ENCODE measurements around the gene TNRC18. TPM values are rescaled to one million over a fixed set of nuclear protein-coding genes. Genes with fewer than 3 reads are reported as not detected.

Gene TNRC18
- total RNA-seq, 5 donors from 2014 or later (not counting 1 experiment from before 2014, with no cell fraction given): 58.8 to 71.0 (median 62.6) TPM

DNA sequence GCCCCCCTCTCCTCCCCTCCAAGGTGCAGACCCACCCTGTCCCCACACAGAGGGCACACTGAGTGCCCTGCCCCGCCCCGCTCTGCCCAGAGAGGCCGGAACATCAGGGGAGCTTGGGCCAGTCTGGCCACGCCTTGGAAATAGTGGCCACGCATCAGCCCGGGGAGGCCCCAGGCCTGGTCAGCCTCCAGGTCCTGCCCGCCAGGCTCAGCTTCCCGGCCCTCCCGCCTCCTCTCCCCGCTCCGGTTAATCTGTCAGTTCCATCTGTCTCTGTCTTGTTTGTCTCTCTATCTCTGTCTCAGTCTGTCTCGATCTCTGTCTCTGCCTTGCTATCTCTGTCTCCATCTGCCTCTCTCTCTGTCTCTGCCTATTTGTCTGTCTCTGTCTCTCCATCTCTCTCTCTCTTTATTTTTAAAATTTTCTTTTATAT, 28.9 kb upstream of the TNRC18 start:
- H3K27me3 ChIP-seq (replicated peaks in 1 of 2; ENCODE audit: control insufficient read depth in 2 of 2, extremely low read depth in 1 of 2, insufficient read depth in 2 of 2, low read length in 1 of 2): peaks cover 0 to 34% of the 10 kb centered on the region in 2 experiments
- CTCF ChIA-PET: no interaction called here
- POLR2A ChIA-PET: no interaction called here
- Mint-ChIP-seq H3K27ac (no peak overlapping the region), H3K4me3 (no peak overlapping the region), H3K36me3 (no peaks in the 10 kb centered on the region), H3K27me3 (peaks cover 3 to 4% of the 10 kb centered on the region in 2 donors), H3K4me1 (peaks cover 0 to 6% (median 0%) of the 10 kb centered on the region in 3 donors), H3K9me3 (no peaks in the 10 kb centered on the region)
- no peak for DNase-seq
- H3K9me3 ChIP-seq: no peaks in the 10 kb centered on the region
- WGBS (ENCODE audit: insufficient coverage): 96% methylated on average over 12 of the region's 12 CpGs
- no peak overlapping the region for H3K4me3 ChIP-seq (ENCODE audit: control insufficient read depth in 1 of 2, extremely low read depth in 1 of 2, low read length in 1 of 2)
- no peak overlapping the region for H3K27ac ChIP-seq (ENCODE audit: low read length)
- ATAC-seq (replicated peaks in 1 of 4): no peak
- H3K4me1 ChIP-seq (ENCODE audit: control insufficient read depth in 1 of 2, extremely low read depth in 1 of 2, insufficient read depth in 2 of 2, low read length in 2 of 2): peaks cover 0 to 6% of the 10 kb centered on the region in 2 experiments
- H3K36me3 ChIP-seq (ENCODE audit: control insufficient read depth in 2 of 2, extremely low read depth in 1 of 2, insufficient read depth in 1 of 2, low read length in 1 of 2): no peaks in the 10 kb centered on the region

DNA sequence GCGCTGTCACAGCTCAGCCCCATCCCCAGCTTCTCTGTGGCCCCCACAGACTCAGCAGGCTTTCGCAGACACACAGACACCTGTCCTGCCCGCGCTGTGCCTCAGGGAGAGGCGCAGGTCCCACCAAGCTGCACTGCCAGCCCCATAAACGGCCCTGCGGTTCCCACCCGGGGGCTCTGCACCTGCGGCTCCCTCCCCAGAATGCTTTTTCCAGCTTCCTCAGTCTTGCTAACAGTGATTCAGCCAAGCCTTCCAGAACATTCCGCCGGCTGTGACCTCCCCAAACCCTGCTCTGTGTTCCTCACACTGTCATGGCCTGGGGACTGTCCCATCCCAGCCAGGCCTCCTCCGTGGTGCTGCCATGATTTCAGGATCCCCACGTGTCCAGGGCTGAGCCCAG, 27.8 kb upstream of the TNRC18 start:
- H3K4me3 Mint-ChIP-seq: no peak overlapping the region
- Histone ChIP-seq H3K4me3 (ENCODE audit: control insufficient read depth in 1 of 2, extremely low read depth in 1 of 2, low read length in 1 of 2) (no peak overlapping the region), H3K9me3 (no peaks in the 10 kb centered on the region), H3K27me3 (replicated peaks in 1 of 2; ENCODE audit: control insufficient read depth in 2 of 2, extremely low read depth in 1 of 2, insufficient read depth in 2 of 2, low read length in 1 of 2) (peaks cover 0 to 27% of the 10 kb centered on the region in 2 experiments), H3K27ac (ENCODE audit: low read length) (no peak overlapping the region), H3K36me3 (ENCODE audit: control insufficient read depth in 2 of 2, extremely low read depth in 1 of 2, insufficient read depth in 1 of 2, low read length in 1 of 2) (no peaks in the 10 kb centered on the region), H3K4me1 (ENCODE audit: control insufficient read depth in 1 of 2, extremely low read depth in 1 of 2, insufficient read depth in 2 of 2, low read length in 2 of 2) (peaks cover 0 to 6% of the 10 kb centered on the region in 2 experiments)
- H3K27me3 Mint-ChIP-seq: peaks cover 3 to 4% of the 10 kb centered on the region in 2 donors
- CTCF ChIA-PET: interaction anchor here (0.6 to 2.8 kb wide), 2 partner anchors 55 to 211 kb away, joined by 3 to 9 read pairs; no protein-coding TSS in a partner anchor
- WGBS (ENCODE audit: insufficient coverage): 43% methylated on average over 13 of the region's 13 CpGs
- DNase-seq (no peak), ATAC-seq (replicated peaks in 1 of 4) (no peak)
- no peaks in the 10 kb centered on the region for H3K36me3 Mint-ChIP-seq
- H3K9me3 Mint-ChIP-seq: no peaks in the 10 kb centered on the region
- POLR2A ChIA-PET: no interaction called here
- peaks cover 0 to 6% (median 0%) of the 10 kb centered on the region in 3 donors for H3K4me1 Mint-ChIP-seq
- H3K27ac Mint-ChIP-seq: no peak overlapping the region

- H3K36me3 ChIP-seq (ENCODE audit: control insufficient read depth in 2 of 2, extremely low read depth in 1 of 2, insufficient read depth in 1 of 2, low read length in 1 of 2): no peaks in the 10 kb centered on the region
- H3K27me3 ChIP-seq (replicated peaks in 1 of 2; ENCODE audit: control insufficient read depth in 2 of 2, extremely low read depth in 1 of 2, insufficient read depth in 2 of 2, low read length in 1 of 2): peaks cover 0 to 20% of the 10 kb centered on the region in 2 experiments
- peaks cover 0 to 6% of the 10 kb centered on the region in 2 experiments for H3K4me1 ChIP-seq (ENCODE audit: control insufficient read depth in 1 of 2, extremely low read depth in 1 of 2, insufficient read depth in 2 of 2, low read length in 2 of 2)
- Mint-ChIP-seq H3K4me1 (peaks cover 0 to 6% (median 0%) of the 10 kb centered on the region in 3 donors), H3K4me3 (no peak overlapping the region), H3K36me3 (no peaks in the 10 kb centered on the region), H3K9me3 (no peaks in the 10 kb centered on the region), H3K27ac (no peak overlapping the region), H3K27me3 (peaks cover 3 to 4% of the 10 kb centered on the region in 2 donors)
- DNase-seq (peak in 24 of 35 experiments; percentile 8 to 64 (median 30)), ATAC-seq (replicated peaks in 1 of 4) (peak; percentile 65 to 86 (median 80))
- H3K9me3 ChIP-seq: no peaks in the 10 kb centered on the region
- ChIA-PET POLR2A (interaction anchor here in 1 of 2 donors (0.6 kb wide), 1 partner anchor 55 kb away, joined by 4 read pairs; no protein-coding TSS in a partner anchor), CTCF (interaction anchor here (0.6 to 2.8 kb wide), 7 partner anchors 54 to 506 kb away, joined by 3 to 9 read pairs (median 3); no protein-coding TSS in a partner anchor)
- H3K4me3 ChIP-seq (ENCODE audit: control insufficient read depth in 1 of 2, extremely low read depth in 1 of 2, low read length in 1 of 2): no peak overlapping the region
- H3K27ac ChIP-seq (ENCODE audit: low read length): no peak overlapping the region
- 37% methylated on average over 13 of the region's 19 CpGs for WGBS (ENCODE audit: insufficient coverage)
Observed at GRCh38 chr7:5450549-5451327, 27.1 kb upstream of the TNRC18 start.

- H3K9me3 Mint-ChIP-seq: no peaks in the 10 kb centered on the region
- no peak for DNase-seq
- Histone ChIP-seq H3K9me3 (no peaks in the 10 kb centered on the region), H3K4me3 (ENCODE audit: control insufficient read depth in 1 of 2, extremely low read depth in 1 of 2, low read length in 1 of 2) (no peak overlapping the region), H3K27ac (ENCODE audit: low read length) (no peak overlapping the region), H3K4me1 (ENCODE audit: control insufficient read depth in 1 of 2, extremely low read depth in 1 of 2, insufficient read depth in 2 of 2, low read length in 2 of 2) (peaks cover 0 to 6% of the 10 kb centered on the region in 2 experiments), H3K36me3 (ENCODE audit: control insufficient read depth in 2 of 2, extremely low read depth in 1 of 2, insufficient read depth in 1 of 2, low read length in 1 of 2) (no peaks in the 10 kb centered on the region), H3K27me3 (replicated peaks in 1 of 2; ENCODE audit: control insufficient read depth in 2 of 2, extremely low read depth in 1 of 2, insufficient read depth in 2 of 2, low read length in 1 of 2) (peaks cover 0 to 20% of the 10 kb centered on the region in 2 experiments)
- ATAC-seq (replicated peaks in 1 of 4): no peak
- H3K4me3 Mint-ChIP-seq: no peak overlapping the region
- H3K27ac Mint-ChIP-seq: no peak overlapping the region
- ChIA-PET CTCF (no interaction called here), POLR2A (no interaction called here)
- peaks cover 1 to 4% of the 10 kb centered on the region in 2 donors for H3K27me3 Mint-ChIP-seq
- H3K4me1 Mint-ChIP-seq: peaks cover 0 to 6% (median 0%) of the 10 kb centered on the region in 3 donors
- 86% methylated on average over 6 of the region's 15 CpGs for WGBS (ENCODE audit: insufficient coverage)
- H3K36me3 Mint-ChIP-seq: no peaks in the 10 kb centered on the region
Observed at GRCh38 chr7:5448378-5449037, 24.9 kb upstream of the TNRC18 start.

DNA sequence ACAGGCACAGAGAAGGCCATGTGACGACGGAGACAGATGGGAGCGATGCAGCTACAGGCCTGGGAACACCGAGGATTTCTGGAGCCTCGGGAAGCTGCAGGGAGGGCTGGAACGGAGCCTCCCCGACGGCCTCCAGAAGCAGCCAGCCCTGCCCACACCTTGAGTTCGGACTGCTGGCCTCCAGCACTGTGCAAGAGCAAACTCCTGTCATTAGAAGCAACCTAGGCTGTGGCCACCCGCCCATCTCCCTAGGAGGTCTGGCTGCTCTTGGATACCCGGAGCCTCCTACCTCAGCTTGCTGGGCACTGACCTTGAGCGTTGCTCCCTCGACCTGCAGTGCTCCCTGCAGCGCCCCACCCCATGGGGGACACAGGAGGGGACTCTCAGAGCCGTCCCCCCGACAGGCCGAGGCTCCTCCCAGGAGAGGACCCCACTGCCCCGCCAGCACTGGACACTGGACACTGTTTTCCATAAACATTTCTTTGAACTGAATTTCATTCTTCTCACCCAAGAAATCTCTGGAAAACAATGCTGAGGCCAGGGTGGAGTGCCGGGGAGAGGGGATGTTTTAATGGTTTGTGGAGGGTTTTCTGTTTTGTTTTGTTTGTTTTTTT, 22.5 kb upstream of the TNRC18 start:
- CTCF ChIA-PET: no interaction called here
- no peak overlapping the region for H3K4me3 ChIP-seq (ENCODE audit: control insufficient read depth in 1 of 2, extremely low read depth in 1 of 2, low read length in 1 of 2)
- no peaks in the 10 kb centered on the region for H3K27me3 Mint-ChIP-seq
- H3K4me1 Mint-ChIP-seq: no peaks in the 10 kb centered on the region
- no peaks in the 10 kb centered on the region for H3K36me3 Mint-ChIP-seq
- no peak overlapping the region for H3K4me3 Mint-ChIP-seq
- peaks cover 0 to 17% of the 10 kb centered on the region in 2 experiments for H3K27me3 ChIP-seq (replicated peaks in 1 of 2; ENCODE audit: control insufficient read depth in 2 of 2, extremely low read depth in 1 of 2, insufficient read depth in 2 of 2, low read length in 1 of 2)
- H3K27ac Mint-ChIP-seq: no peak overlapping the region
- H3K9me3 Mint-ChIP-seq: no peaks in the 10 kb centered on the region
- DNase-seq: no peak
- ATAC-seq (replicated peaks in 1 of 4): no peak
- H3K27ac ChIP-seq (ENCODE audit: low read length): no peak overlapping the region
- H3K4me1 ChIP-seq (ENCODE audit: control insufficient read depth in 1 of 2, extremely low read depth in 1 of 2, insufficient read depth in 2 of 2, low read length in 2 of 2): peaks cover 0 to 5% of the 10 kb centered on the region in 2 experiments
- no peaks in the 10 kb centered on the region for H3K9me3 ChIP-seq
- POLR2A ChIA-PET: interaction anchor here in 1 of 2 donors (0.6 kb wide), 1 partner anchor 1238 kb away, joined by 5 read pairs; no protein-coding TSS in a partner anchor
- no peaks in the 10 kb centered on the region for H3K36me3 ChIP-seq (ENCODE audit: control insufficient read depth in 2 of 2, extremely low read depth in 1 of 2, insufficient read depth in 1 of 2, low read length in 1 of 2)
- 84% methylated on average over 13 of the region's 19 CpGs for WGBS (ENCODE audit: insufficient coverage)

- ATAC-seq (replicated peaks in 1 of 4) (no peak), DNase-seq (no peak)
- CTCF ChIA-PET: interaction anchor here in 1 of 2 donors (0.6 kb wide), 1 partner anchor 1846 kb away, joined by 3 read pairs; no protein-coding TSS in a partner anchor
- no peaks in the 10 kb centered on the region for H3K36me3 ChIP-seq (ENCODE audit: control insufficient read depth in 2 of 2, extremely low read depth in 1 of 2, insufficient read depth in 1 of 2, low read length in 1 of 2)
- Mint-ChIP-seq H3K4me1 (no peaks in the 10 kb centered on the region), H3K27me3 (peaks cover 0 to 2% of the 10 kb centered on the region in 2 donors), H3K4me3 (no peak overlapping the region), H3K9me3 (no peaks in the 10 kb centered on the region), H3K36me3 (no peaks in the 10 kb centered on the region), H3K27ac (no peak overlapping the region)
- H3K27me3 ChIP-seq (replicated peaks in 1 of 2; ENCODE audit: control insufficient read depth in 2 of 2, extremely low read depth in 1 of 2, insufficient read depth in 2 of 2, low read length in 1 of 2): peaks cover 0 to 18% of the 10 kb centered on the region in 2 experiments
- POLR2A ChIA-PET: no interaction called here
- H3K27ac ChIP-seq (ENCODE audit: low read length): no peak overlapping the region
- H3K4me3 ChIP-seq (ENCODE audit: control insufficient read depth in 1 of 2, extremely low read depth in 1 of 2, low read length in 1 of 2): no peak overlapping the region
- 89% methylated on average over 14 of the region's 16 CpGs for WGBS (ENCODE audit: insufficient coverage)
- no peaks in the 10 kb centered on the region for H3K9me3 ChIP-seq
- no peaks in the 10 kb centered on the region for H3K4me1 ChIP-seq (ENCODE audit: control insufficient read depth in 1 of 2, extremely low read depth in 1 of 2, insufficient read depth in 2 of 2, low read length in 2 of 2)
Observed at GRCh38 chr7:5443678-5444077, 20.0 kb upstream of the TNRC18 start.
